Stimulated activated CD4-positive, alpha-beta T cell treated with anti-CD3 and anti-CD28 coated beads, Interleukin-4, amount 100 ng/mL, for 1 hour (primary cell): ENCODE data around the gene CAMK1D.

ENCODE experiments used
- DNase-seq: peaks from one replicate; pipeline ENCODE4 v3.0.0-alpha.2; 2020

CAMK1D gene

DNA sequence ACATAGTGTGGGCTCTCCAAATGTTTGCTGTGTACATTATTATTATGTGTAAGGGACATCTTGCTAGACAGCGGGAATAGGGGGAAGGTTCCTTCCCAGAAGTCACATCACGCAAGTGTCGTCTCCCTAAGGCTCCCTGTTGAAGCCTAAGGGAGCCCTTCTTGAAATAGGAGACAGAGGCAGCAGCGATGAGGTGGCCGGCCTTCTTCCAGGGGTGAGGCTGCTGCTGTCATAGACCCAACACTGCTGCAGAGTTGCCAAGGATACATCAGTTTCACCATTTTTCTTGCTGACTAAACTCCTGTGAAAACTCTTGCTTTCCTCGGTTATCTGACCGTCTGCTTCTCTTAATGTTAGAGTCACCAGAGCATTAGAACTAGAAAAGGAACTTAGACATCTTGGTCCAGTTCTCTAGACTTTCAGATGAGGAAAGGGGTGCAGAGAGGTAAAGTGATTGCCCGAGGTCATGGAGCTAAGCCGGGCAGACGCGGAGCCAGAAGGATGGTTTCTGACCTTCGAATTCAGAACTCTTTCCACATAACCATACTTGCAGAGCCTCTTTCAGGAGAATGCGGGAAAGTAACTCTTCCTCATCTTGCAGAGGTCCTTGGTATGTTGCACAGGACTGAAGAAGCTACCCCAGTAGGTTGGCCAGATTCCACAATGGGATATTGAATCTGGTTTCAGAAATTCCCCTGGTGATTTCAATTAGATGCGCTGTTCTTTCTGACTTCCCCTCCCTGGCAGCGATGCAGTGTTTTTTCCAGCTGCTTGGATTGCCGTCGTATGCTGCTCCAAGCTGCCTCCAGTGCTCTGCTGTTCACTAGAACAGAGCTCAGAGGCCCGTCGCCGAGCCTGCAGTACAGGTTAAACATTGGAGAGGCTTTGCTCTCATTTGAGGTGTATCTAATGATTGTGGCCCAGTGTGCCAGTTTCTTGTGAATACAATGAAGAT lies 217.1 kb downstream of the CAMK1D start:
- no peak for DNase-seq

DNA sequence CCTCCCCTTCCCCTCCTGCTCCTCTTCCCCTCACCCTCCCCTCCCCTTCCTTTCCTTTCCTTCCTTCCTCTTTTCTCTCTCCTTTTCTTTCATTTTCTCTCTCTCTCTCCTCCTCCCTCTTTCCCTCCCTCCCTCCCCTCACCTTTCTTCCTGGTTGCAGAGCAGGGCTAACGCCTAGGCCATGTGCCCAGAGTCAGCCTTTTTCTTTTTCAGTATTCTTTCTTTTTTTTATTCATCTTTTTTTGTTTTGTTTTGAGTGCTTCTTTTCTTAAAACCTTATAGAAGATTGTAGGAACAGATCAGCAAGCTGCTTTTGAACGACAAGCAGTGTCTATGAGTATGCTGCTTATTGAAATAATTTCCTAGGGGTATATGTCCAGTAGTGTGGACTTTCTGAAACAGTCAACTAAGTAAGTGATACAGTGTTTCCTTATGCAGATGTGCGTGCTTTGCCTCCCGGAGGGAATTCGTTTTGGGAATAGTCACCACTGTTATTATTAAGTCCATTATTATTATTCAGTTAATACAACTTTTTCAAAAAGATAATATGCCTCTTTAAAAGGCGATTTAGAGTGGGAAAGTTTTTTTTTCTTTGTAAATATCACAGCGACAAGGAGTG lies 219.2 kb downstream of the CAMK1D start:
- no peak for DNase-seq

DNA sequence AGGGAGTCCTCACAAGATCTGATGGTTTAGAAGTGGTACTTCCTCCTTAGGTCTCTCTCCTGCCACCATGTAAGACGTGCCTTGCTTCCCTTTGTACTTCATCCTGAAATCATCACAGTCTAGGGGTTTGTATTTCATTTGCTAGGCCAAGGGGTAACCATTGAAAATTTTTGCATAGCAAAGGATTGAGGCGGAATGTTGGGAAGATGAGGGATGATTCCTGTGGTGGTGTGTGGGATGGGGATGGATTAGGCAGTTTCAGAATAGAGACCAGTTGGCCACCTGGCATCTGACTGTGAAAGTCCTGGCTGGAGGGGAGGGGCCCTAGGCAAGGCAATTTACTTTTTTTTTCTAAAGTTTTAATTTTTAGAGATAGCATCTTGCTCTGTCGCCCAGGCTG lies 222.9 kb downstream of the CAMK1D start:
- no peak for DNase-seq

DNA sequence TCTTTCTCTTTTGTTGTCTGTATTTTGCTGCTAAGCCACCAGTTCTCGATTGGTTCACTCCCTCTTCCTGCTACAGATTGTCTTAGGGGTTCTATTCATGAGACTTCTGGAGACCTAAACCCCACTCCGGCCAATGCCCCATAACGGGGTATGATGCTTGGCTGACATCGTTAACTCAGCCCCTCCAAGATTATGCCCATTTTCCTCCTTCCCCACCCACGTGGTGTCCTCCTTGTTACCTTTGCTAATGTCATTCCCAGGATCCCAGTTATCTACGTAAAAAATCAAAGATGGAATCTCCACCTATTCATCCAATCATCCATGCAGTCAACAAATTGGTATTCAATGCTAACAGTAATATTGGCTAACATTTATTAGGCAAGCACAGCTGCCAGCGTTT lies 228.3 kb downstream of the CAMK1D start:
- no peak for DNase-seq

DNA sequence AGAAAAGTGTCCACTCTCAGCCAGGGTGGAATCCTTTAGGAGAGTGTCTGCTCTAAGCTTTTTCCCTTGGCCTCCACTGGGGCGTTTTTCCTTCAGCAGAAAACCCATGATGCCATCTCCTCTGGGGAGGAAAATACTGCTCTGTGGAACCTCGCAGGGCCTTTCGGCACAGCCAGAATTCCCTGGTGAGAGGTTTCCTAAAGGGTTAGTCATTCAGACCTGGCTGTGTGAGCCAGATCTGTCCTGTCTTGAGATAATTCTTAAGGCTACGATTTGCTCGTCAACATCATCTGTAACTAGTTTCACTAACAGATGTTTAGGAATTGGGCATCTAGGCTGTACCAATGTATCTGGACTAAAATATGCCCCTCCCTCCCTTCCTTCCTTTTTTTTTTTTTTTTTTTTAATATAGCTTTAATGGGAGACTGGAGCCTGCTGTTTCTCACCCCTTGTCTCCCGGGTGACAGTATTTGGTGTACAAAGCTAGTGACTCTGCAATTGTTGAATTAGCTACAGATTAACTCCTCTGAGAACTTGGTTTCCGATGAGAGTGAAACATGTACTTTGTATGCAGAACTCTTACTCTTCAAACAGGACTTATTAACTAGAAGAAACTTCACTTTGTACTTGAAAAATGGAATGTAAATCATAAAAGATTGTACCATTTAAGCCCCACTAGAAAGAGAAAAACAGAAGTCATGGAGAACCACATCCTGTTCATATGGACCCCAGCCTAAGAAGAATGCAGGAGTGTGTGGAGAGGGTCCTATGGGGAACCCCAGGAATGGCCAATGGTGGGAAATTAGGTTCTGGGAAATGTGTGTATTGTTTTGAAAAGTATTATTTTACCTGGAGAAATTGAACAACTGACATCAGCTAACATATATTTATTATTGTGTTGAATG lies 230.9 kb downstream of the CAMK1D start:
- no peak for DNase-seq

DNA sequence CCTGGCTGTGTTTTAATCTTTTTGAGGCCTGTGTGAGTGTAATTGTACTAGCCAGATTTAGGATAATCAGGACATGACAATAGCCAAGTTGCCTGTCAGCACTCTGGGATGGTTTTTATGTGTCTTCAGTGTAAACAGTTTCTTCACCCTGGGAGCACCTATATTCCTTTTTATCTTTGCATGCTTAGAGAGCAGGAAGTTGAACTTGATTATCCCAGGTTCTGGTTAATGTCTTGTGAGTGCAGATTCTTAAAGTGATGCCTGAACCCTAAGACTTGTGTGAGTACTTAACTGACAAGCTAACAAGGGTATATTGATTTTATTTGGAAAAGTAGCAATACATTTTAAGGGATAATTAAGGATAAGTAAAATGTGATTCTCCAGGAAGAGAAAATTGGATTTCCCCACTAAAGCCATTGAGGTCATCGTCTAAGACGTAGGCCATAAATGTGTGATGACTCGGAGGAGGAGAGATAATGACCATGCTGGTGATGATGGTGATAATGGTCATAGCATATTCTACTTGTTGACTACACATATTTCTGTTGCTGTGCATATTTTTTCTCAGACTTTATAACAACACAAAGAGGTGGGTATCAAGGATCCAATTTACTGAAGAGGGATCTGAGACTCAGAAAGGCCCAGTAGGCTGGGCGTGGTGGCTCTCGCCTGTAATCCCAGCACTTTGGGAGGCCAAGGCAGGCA lies 234.7 kb downstream of the CAMK1D start:
- DNase-seq = no peak

DNA sequence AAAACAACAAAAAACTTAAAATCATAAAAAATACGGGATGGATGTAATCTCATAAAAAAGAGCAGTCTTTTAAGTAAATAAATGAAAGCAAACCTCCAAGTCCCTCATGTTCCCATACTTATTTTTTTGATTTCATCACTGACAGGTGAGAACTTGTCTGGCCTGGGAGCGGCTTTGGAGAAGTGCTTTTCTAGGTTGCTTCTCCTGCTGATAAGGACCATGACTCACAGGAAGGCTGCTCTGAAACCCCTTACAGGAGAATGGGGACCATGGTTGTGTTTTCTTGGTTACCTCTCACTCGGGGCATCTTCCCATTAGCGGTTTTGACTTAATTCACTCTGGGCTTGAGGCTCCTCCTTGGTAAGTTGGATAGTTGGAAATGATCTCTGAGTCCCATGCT lies 237.4 kb downstream of the CAMK1D start:
- DNase-seq = no peak

DNA sequence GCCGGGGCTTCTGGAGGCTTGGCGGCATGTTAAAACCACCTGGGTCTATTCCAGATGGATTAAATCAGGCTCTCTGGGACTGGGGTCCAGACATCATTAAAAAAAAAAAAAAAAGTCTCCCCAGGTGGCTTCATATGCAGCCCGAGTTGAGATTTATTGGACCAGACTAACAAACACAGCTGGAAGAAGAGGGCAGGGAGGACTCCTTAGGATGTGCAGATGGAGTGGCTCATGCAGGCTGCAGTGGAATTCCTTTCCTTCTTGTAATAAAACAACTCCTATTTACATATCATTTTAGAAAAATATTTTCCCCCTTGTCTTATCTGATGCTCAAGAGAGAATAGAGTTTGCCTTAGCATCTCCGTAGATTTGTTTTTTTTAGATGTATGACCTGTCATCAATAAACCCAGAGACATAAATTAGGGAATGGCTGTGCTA lies 238.1 kb downstream of the CAMK1D start:
- DNase-seq = no peak

DNA sequence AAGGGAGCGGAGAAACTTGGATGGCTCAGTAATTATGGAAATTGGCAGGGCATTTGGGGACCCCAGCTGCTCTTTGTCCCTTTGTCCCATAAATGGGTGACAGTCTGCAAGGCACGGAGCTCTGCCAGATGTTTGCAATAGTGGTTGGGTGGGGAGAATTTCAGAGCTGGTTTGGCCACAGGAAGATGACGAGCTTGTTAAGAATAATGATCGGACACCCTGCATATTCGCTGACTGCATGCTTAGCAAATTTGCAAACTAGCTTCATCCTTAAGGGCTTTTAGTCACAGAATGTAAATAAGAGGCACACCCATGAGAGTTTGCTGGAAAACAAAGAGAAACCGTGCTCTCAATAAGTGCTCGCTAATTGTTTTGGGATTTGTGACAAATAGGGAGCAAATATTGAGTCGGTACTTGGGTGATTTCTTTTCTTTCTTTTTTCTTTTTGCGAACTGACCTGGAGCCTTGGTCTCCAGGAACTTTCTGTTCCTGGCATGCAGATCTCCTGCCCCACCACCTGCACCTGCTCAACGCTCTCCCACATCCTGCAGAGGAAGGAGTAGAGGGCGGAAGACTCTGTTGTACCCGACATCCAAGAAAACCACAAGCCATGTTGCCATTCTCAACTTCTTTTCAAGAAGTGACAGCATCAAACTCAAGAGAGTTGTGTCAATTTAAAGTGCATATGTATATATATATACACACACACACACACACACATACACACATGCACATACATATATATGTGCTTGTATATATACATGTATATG lies 238.9 kb downstream of the CAMK1D start:
- DNase-seq = no peak

DNA sequence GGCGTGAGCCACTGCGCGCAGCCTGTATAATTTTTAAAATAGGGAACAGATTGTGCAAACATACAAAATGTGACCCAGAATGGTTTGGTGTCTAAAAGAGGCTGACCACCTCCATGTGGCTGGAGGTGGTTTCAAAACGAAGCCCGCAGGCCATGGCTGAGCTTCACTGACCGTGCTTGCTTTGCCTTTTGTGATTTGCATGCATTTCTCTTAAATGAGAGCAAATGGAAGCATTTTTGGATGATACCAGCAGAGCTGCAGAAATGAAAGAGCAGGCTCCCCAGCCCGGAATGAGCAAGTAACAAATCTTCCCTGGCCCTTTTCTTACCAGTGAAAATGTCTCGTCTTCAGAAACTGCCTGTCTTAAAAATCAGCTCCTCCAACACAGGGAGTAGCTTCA lies 239.9 kb downstream of the CAMK1D start:
- no peak for DNase-seq

DNA sequence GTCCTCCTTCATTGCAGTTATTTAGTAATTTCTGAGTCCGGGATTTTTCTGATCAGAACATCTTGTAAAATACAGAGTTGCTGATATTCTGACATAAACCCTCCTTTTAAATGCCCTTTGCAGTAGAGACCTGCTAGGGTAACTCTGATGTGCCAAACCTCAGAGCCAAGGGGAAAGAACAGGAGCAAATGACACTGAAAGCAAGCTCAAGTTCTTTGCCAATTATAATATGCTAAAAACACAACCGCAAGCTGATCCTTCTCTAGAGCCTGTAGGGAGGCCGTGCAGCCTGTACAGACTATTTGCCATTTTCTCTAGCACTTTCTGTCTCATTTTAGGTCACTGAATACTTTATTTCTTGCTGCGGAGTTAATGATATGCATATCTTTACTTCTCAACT lies 240.4 kb downstream of the CAMK1D start:
- no peak for DNase-seq

DNA sequence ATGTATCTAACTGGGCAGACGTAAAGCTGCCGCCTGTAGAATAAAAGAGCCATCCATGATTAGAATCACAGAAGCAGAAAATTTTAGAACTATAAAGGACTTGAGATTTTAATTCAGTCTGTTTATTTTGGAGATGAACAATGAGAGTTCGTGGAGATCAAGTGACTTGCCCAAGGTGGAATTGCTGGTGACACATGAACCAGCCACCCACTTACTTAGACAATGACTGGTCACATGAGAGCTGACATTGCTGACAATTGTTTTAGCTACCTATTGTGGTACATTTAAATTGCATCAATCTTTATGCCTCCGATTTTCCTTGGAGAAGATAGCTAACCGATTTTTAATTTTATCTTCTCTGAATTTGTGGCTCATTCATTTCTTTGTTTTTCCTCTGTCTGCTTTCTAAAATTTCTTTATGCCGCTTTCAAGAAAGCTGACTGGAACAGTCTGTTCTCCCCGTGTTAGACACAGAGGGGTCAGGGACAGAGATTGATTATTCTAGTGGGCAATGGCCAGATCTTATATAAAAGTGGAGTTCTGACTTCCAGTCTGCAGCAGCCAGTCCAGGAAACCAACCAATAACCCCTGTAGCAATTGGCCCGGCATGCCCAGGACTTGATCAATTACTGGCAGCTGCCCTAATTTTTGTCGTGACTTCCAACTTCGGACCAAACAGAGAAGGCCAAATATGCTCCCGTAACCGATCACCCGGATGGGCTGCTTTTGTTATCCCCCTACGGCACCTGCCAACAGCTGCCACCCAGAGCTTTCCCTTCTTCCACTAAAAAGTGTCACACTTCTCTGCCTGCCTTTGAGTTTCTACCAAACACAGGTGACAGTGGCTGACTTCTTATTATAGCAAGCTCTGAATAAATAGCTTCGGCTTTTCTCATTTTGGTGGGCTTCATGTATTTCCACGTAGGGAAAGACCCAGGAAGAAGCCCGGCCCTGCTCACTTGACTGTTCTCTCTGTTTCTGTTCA lies 241.6 kb downstream of the CAMK1D start:
- no peak for DNase-seq

DNA sequence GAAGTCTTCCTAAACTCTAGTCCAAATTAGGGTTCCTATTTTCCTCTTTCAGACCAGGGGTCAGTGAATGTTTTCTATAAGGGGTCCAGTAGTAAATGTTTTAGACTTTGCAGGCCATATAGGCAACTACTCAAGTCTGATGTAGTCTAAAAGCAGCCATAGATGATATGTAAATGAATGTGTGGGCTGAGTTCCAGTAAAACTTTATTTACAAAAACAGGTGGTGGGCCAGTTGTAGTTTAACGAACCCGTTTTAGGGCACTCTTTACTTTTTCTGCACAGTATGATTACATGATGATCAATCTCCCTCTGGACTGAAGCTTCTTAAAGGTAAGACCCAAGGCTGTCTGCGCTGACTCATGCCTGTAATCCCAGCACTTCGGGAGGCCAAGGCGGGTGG lies 243.6 kb downstream of the CAMK1D start:
- DNase-seq = no peak

DNA sequence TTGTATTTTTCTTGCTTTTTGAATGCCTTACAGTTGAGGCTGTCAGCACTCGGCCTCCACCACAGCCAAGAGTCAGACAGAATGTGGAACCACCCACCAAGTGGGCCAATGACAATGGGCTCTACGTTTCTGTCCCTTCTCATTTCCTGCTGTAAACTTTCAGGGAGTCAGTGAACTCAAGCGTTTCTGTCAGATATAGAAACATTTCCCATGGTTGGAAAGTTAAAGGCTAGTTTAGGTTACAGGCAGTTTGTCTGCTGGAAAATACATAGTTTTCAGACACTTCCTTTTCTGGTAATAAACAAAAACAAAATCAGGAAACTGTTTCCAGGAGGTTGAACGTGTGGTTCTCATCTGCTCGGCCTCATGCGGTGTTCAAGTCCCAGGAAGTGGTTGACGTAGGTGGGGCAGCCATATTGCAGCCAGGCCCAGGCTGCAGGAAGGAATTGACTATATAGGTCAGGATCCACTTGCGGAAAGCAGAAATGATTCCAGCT lies 245.1 kb downstream of the CAMK1D start:
- no peak for DNase-seq

DNA sequence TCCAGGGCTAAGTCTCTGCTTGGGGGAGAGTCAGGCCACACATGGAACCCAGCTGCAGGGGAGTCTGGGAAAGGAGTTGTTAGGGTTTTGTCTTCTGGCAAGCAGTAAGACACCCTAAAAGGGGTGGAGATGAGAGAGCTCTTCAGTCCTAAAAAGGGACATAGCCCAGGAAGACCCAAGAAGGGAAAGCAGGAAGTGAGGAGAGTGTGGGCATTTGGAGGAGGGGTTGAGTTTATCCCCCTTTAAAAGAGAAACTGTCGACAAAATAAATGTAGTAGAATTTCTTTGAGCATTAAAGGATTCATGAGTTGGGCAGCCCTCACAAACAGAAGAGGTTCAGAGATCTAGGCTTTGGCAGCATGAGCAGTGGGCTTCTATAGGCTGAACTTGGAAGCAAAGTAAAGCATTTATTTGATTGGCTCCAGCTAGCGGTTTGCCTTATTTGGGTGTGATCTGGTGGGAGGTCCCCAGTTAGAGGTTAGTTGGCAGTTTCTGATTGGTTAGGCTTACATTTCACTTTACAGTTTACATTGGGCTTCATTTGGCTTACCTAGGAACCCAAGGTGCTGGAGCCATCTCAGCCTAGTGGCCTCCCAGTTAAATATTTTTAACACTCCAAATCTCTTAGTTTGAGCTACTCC lies 246.7 kb downstream of the CAMK1D start:
- no peak for DNase-seq

DNA sequence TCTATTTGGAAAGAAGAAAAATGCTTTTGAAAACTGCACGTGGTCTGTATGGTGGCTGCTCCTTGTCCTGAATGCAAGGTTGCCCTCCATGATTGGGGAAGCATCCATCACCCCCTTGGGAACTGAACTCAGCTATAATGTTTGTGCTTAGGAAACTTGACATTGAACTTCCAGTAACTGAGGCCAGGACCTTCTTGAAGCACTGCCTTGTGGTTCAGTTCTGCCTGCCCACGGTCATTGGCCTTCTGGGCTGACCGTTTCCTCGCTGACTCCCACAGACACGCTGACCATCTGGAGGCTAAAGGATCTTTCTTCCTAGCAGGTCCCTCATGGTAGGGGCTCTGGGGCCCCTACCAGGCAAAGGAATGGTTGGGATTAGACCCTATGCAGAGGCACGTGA lies 247.8 kb downstream of the CAMK1D start:
- DNase-seq = no peak

DNA sequence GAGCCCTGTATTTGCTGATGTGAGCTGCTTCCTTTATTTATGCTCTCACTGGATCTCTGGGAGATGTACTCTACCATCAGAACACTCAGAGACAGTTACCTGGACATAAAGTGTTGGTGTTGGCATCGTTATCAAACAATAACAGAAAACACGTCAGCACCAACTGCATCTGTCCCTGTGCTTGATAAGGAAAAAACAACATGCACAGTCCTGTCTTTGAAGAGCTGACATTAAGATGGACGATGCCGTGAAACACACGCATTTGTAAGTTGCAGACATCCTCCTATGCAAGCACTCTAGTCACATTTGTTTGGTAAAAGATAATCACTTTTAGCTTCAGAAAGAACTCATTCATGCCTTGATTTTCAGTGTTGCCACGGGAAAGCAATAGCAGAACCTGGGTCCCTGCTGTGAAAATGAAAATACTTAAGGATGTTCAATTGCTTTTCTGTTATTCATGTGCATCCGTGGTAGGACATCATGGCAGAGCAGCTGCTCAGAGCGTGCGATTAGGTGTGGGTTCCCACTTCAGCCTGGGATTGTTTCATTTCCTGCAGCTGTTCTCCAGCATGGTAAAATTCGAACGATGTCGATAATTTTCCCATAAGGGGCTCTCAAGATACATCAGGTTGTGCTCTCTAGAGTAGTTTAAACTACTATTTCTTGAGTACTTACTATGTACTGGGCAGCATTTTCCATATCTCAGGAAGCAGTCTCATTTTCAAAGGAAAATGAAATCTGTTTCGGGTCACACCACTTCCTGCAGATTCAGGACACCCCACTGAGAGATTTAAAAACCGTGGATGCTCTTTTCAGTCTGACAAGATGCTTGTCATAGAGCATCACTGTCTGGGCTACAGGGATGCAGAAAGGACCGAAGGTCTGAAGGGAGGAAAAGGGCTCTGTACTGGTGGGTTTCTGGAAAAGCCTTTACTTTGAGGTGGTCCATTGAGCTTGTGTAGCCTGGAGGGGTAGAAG lies 248.7 kb downstream of the CAMK1D start:
- no peak for DNase-seq

DNA sequence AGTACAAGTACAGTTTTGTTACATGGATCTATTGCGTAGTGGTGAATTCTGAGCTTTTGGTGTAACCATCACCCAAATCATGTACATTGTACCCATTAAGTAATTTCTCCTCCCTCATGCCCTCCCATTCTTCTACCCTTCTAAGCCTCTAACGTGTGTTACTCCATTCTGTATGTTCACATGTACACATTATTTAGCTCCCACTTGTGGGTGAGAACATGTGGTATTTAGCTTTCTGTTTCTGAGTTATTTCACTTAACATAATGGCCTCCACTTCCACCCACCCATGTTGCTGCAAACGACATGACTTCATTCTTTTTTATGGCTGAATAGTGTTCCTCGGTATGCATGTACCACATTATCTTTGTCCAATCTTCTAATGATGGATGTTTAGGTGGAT lies 251.3 kb downstream of the CAMK1D start:
- no peak for DNase-seq

DNA sequence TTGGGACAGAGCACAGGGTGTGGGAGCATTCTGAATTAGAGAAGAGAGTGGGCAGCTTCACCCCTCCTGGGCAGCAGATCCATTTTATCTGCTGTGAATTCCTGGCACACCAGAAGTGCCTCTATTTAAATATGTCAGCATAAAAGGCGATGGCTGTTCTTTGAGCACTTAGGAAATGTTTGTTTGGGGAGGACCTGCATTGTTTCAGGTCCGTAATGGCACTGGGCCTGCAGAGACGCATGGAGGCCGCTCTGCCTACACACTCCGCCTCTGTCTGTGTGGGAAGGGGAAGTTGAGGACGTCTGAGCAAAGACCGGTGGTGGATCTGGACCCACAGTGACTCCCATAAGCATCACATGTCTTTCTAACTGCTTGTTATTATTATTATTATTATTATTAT lies 253.2 kb downstream of the CAMK1D start:
- DNase-seq = no peak
